ENCODE results near the gene ANKLE1.

ANKLE1 gene

GRCh38 chr19:17306285-17306714 lies 24.6 kb downstream of the ANKLE1 start:
- TF ChIP-seq CTCF (IDR thresholded peaks at IDR 0.05; ENCODE audit: low read depth, low read length), result no peak
- Histone ChIP-seq H3K9me3 (no peaks in the 10 kb centered on the region), H3K4me1 (peaks cover 6% of the 10 kb centered on the region), H3K27me3 (no peaks in the 10 kb centered on the region), H3K4me3 (ENCODE audit: low read depth, low read length) (peak overlapping the region; percentile 93), H3K36me3 (no peaks in the 10 kb centered on the region; the same call in 1 of the 2 replicates)
- no peak for DNase-seq

- TF ChIP-seq CTCF (IDR thresholded peaks at IDR 0.05; ENCODE audit: low read depth, low read length), result no peak
- no peak for DNase-seq
- Histone ChIP-seq H3K4me1 (peaks cover 6% of the 10 kb centered on the region), H3K9me3 (no peaks in the 10 kb centered on the region), H3K4me3 (ENCODE audit: low read depth, low read length) (no peak overlapping the region), H3K36me3 (no peaks in the 10 kb centered on the region; the same call in none of the 2 replicates), H3K27me3 (no peaks in the 10 kb centered on the region)
These were observed 26.2 kb downstream of the ANKLE1 start for GRCh38 chr19:17307876-17308377.

- Histone ChIP-seq H3K9me3 (no peaks in the 10 kb centered on the region), H3K4me1 (peaks cover 3% of the 10 kb centered on the region; the same call in 1 of the 2 replicates), H3K27me3 (no peaks in the 10 kb centered on the region), H3K36me3 (peaks cover 6% of the 10 kb centered on the region), H3K4me3 (ENCODE audit: low read depth, low read length) (peak within 1 kb of the TSS; percentile 88)
- DNase-seq, result peak; percentile 100
- no peak for TF ChIP-seq CTCF (IDR thresholded peaks at IDR 0.05; ENCODE audit: low read depth, low read length)
These were observed 27.7 kb downstream of the ANKLE1 start, which contains the start of gene DDA1 for GRCh38 chr19:17309198-17309964. DDA1 (plus strand) TSS chr19:17309563; CDS start chr19:17309655, 92 bp downstream.

GRCh38 chr19:17309965-17310461 lies 28.3 kb downstream of the ANKLE1 start:
- no peaks in the 10 kb centered on the region for H3K27me3 ChIP-seq
- H3K4me1 ChIP-seq, result no peaks in the 10 kb centered on the region
- TF ChIP-seq CTCF (IDR thresholded peaks at IDR 0.05; ENCODE audit: low read depth, low read length), result no peak
- DNase-seq, result no peak
- peaks cover 11% of the 10 kb centered on the region for H3K36me3 ChIP-seq
- peak overlapping the region; percentile 88 for H3K4me3 ChIP-seq (ENCODE audit: low read depth, low read length)
- no peaks in the 10 kb centered on the region for H3K9me3 ChIP-seq

GRCh38 chr19:17311455-17312188 lies 29.9 kb downstream of the ANKLE1 start:
- no peak for DNase-seq
- Histone ChIP-seq H3K9me3 (no peaks in the 10 kb centered on the region), H3K27me3 (no peaks in the 10 kb centered on the region), H3K36me3 (peaks cover 18% of the 10 kb centered on the region), H3K4me3 (ENCODE audit: low read depth, low read length) (no peak overlapping the region), H3K4me1 (no peaks in the 10 kb centered on the region)
- TF ChIP-seq CTCF (IDR thresholded peaks at IDR 0.05; ENCODE audit: low read depth, low read length), result no peak

All from BE2C (cell line).